Measurements from ENCODE around the gene C1orf159.

DNA sequence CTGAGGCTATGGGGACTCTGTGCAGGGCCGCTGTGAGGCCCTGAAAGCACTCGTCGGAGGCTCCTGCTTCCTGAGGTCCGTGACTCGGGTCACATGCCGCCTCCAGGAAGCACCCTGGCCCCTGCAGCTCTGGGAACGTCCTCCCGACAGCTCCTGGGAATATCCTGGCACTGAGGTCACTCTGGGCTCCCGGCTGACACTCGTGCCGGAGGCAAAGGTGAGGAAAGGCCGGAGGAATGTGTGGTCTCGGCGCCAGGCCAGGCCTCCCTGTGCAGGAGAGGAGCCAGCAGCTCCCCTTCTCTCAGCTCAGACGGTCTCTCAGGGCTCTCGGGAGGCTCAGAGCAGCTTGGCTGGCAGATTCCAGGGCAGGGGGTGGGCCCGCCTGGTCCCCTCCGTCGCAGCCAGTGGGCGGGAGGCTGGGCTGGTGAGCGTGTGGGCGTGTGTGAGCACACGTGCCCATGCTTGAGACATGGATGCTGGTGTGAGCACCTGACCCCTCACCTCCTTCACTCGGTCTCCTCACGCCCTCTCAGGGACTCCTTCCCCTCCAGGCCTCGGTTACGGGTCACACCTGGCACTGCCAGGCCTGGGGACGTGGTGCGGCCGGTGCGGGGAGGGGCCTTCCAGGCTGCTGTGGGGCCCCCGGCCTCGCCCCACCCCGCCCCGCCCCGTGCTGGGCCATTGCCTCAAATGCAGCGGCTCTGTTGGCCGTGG, 36.3 kb downstream of the C1orf159 start:
- TF ChIP-seq, protein P1, sequence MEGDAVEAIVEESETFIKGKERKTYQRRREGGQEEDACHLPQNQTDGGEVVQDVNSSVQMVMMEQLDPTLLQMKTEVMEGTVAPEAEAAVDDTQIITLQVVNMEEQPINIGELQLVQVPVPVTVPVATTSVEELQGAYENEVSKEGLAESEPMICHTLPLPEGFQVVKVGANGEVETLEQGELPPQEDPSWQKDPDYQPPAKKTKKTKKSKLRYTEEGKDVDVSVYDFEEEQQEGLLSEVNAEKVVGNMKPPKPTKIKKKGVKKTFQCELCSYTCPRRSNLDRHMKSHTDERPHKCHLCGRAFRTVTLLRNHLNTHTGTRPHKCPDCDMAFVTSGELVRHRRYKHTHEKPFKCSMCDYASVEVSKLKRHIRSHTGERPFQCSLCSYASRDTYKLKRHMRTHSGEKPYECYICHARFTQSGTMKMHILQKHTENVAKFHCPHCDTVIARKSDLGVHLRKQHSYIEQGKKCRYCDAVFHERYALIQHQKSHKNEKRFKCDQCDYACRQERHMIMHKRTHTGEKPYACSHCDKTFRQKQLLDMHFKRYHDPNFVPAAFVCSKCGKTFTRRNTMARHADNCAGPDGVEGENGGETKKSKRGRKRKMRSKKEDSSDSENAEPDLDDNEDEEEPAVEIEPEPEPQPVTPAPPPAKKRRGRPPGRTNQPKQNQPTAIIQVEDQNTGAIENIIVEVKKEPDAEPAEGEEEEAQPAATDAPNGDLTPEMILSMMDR (IDR thresholded peaks at IDR 0.05; ENCODE audit: low read depth, low read length): no peak
- TF ChIP-seq EZH2phosphoT487 (IDR thresholded peaks at IDR 0.05; ENCODE audit: low read depth): no peak
